GM12872 (cell line): ENCODE measurements around the gene MYOCD.

Source experiments
- TF ChIP-seq, protein P1 (sequence below): IDR thresholded peaks from 3 replicates; pipeline ENCODE4 v1.5.1; 2011; ENCODE audit warnings: low read depth, mild to moderate bottlenecking, low read length, moderate library complexity; ENCODE audit not compliant: insufficient read depth

MYOCD gene

DNA sequence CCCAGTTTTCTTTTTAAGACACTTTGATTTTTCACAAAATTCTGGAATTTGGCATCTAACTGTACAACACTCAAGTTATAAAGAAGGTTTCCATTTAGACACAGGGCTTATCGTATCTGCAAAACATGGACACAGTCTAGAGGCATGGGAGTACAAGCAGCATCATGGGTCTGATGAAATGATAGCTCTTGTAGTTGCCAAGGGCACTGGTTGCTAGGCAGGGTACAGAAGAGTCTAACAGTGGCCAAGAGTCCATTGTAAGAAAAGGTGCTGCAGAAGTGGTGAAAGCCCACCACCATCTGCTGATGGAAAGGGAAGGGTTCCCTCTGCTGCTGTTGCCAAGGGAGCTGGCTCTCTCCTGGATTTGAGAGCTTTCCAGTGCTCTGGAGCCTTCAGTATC, 20.8 kb downstream of the MYOCD start:
- TF ChIP-seq, protein P1, sequence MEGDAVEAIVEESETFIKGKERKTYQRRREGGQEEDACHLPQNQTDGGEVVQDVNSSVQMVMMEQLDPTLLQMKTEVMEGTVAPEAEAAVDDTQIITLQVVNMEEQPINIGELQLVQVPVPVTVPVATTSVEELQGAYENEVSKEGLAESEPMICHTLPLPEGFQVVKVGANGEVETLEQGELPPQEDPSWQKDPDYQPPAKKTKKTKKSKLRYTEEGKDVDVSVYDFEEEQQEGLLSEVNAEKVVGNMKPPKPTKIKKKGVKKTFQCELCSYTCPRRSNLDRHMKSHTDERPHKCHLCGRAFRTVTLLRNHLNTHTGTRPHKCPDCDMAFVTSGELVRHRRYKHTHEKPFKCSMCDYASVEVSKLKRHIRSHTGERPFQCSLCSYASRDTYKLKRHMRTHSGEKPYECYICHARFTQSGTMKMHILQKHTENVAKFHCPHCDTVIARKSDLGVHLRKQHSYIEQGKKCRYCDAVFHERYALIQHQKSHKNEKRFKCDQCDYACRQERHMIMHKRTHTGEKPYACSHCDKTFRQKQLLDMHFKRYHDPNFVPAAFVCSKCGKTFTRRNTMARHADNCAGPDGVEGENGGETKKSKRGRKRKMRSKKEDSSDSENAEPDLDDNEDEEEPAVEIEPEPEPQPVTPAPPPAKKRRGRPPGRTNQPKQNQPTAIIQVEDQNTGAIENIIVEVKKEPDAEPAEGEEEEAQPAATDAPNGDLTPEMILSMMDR = no peak

DNA sequence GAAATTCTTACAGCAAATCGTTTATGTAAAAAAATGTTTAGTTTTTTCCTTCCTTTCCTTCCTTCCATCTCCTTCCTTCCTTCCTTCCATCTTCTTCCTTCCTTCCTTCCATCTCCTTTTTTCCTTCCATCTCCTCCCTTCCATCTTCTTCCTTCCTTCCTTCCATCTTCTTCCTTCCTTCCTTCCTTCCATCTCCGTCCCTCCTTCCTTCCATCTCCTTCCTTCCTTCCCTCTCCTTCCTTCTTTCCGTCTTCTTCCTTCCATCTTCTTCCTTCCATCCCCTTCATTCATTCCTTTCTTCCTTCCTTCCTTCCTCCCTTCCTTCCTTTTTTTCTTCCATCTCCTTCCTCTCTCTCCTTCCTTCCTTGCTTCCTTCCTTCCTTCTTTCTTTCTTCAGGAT, 22.7 kb downstream of the MYOCD start:
- TF ChIP-seq, protein P1 = no peak

DNA sequence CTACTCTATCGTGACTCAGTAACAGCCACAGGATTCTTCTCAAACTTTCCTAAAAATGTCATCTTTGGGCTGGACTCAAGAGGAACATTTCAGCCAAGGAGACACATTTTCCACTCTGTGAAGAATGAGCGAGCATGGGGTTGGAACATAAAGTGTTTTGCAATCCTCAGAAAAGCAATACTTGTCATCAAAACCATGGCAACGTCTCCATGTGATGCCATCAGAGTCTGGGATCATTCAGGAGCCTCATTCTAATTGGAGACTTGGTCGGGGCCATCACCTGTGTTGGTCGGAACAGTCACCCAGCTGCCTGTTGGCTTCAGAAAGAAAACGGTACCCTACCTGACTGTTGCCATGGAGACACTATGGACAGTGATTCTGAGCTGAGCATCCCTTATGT, 25.5 kb downstream of the MYOCD start:
- TF ChIP-seq, protein P1 = no peak

DNA sequence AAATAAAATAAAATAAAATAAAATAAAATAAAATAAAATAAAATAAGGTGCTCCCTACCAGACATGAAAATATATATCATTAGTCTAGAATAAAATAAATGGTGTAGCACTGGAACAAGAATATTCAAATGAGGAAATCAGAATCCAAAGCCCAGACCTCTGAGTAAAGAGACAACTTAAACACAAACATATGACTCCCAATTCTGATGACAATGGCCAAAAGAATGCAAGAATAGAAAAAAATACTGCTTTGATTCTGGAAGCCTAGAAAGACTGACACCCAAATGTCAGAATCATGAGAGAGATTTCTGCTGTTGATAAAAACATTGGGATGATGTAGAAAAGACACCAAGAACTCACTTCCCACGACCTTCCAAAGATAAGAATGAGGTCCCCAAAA, 27.9 kb downstream of the MYOCD start:
- TF ChIP-seq, protein P1 = no peak

DNA sequence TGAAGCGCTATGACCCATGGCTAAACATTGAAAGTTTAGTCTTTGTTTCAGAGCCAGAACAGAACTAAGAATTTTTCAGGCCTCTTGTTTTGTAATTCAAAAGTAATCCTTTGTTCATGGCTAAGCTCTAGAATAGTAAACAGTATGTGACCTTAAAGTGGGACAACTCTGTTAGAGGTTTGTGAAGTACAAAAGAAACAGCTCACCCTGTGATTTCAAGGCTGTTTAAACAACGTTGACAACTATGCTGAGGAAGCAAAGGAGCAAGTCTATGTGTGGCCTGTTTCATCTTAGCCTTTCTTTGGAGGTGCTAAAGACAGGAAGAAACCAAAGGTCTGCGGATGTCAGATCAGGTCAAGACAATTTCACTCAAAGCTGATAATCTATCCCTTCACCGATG, 40.4 kb downstream of the MYOCD start:
- TF ChIP-seq, protein P1 = no peak

DNA sequence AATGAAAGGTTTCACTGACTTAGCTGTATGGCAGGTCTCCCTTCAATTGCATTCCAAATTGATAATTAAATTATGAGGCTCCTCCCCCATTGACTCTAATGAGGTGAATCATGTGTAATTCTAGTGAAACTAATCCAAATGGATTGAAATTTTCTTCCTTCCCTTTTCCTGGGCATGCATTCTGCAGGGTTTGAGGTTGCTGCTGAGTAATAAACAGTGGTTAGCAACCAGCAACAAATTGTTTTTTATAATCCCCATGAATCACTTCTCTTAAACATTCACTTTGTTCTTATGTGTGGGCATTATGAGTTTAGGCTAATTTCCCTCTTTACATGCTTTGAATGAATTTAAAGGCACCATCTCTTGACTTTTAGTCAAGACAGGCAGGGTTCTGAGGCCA, 43.4 kb downstream of the MYOCD start:
- TF ChIP-seq, protein P1 = no peak

DNA sequence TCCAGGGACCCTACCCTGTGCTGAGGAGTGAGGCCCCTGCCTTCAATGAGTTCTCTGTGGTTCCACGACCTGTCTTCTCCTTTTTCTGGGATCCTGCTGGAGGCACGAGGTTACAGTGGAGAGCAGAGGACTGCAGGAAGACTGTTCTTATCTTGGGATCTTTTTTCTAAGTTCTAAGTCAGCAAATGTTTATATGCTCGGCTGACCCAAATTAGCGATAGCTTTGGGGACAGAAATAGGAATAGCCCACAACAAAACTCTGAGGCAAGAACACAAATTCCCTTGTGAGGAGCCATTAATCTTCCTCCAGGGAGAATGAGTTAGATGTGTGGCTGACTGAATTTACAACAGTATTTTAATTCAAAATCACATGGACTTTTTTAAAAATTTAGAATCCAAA, 46.7 kb downstream of the MYOCD start:
- TF ChIP-seq, protein P1 = no peak

DNA sequence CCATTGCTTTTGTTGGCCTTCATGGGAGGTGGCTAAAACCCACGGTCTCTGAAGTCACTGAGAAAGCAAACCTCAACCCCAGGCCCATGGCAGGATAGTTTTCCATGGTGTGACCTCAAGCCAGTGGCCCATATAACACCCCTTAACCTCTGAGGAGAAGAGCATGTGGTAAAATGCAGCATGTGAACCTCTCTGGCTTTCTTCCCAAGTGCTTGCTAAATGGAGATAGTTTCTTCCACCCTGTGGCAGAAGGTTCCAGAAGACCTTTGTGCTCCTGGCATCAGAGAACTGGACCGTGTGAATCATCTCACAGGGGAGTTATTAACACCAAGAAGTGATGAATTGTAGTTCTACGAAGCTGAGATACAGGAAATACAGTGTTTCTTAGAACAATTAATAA, 47.3 kb downstream of the MYOCD start:
- TF ChIP-seq, protein P1 = no peak
